GM19035 (cell line): ENCODE results near the gene CEND1.

Experiments
- ATAC-seq: cut with Tn5 transposase; IDR thresholded peaks from one replicate; pipeline ENCODE4 v1.9.1; 2021; ENCODE audit not compliant: unreplicated experiment

CEND1 gene

DNA sequence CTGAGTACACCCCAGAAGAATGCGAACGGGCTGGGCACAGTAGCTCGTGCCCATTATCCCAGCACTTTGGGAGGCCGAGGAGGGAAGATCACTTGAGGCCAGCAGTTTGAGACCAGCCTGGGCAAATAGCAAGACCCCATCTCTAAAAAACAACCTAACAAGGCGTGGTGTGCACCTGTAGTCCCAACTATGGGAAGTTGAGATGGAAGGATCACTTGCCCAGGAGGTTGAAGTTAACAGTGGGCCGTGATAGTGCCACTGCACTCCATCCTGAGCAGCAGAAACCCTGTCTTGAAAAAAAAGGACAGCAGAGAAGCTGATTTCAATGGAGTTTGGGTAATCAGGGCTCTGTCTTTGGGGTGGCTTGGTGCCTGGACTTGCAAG, 23.2 kb upstream of the CEND1 start:
- ATAC-seq, result no peak

DNA sequence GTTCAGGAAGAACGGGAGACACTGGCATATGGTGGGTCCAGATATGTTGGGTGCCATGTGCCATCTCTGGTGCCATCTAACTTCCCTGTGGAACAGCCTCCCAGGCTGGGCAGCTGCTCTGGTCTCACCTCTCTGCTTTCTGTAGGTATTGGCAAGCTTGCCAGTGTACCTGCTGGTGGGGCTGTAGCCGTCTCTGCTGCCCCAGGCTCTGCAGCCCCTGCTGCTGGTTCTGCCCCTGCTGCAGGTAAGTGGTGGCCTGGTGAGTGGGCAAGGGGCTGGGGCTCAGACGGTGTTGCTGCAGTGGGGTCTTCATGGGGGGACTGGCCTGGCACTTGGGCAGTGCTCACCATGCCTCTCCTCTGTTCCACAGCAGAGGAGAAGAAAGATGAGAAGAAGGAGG, 22.5 kb upstream of the CEND1 start:
- no peak for ATAC-seq

DNA sequence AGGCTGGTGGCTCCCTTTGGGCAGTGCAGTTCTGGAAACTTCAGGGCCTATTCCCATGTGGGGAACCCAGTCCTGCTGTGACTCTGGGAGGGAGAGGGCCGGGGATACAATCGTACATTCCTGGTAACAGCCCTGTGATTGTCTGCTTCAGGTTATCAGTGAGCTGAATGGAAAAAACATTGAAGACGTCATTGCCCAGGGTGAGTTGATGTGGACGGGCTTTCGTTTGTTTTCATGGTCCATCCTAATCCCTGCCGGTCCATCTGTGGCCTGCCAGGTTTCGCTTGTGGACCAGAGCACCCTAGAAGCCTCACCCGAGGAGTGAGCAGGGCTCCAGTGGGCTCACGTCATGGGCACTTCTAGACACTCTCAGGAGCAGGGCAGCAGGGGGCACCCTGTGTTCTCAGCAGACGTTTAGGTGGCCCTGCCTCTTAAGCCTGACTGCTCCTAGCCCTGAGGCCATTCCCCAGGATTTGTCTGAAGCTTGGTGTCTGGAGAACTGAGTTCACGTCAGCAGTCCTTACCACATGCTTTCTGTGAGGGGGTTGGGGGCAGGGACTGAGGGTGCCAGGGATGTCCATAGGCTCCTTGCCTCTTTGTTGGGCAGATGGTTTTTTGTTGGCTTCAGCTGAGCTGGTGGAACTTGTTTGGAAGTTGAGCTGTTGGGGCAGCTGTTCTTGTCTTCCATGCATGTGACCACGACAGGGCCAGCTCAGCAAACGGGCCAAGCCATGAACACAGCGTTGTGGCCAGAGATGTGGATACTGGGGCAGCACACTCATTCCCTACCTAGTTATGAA, 21.8 kb upstream of the CEND1 start:
- ATAC-seq, result no peak

DNA sequence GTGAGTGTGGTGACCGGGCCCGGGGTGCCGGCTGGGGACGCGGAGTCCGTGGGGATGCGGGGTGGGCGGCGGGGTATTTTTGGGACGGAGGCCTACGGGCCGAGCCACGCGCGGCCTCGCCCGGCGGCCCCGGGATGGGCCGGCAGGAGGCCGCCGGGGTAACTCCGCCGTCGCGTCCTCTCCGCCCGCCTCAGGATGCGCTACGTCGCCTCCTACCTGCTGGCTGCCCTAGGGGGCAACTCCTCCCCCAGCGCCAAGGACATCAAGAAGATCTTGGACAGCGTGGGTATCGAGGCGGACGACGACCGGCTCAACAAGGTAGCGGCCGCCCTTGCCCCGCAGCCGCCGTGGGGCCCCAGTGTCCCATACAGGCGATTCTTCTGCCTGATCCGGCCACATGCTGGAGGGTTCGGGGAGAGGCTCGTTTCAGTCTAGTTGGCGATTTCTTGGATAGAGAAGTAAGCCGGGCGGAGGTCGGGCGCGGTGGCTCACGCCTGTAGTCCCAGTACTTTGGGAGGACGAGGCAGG, 20.2 kb upstream of the CEND1 start:
- ATAC-seq, result no peak

DNA sequence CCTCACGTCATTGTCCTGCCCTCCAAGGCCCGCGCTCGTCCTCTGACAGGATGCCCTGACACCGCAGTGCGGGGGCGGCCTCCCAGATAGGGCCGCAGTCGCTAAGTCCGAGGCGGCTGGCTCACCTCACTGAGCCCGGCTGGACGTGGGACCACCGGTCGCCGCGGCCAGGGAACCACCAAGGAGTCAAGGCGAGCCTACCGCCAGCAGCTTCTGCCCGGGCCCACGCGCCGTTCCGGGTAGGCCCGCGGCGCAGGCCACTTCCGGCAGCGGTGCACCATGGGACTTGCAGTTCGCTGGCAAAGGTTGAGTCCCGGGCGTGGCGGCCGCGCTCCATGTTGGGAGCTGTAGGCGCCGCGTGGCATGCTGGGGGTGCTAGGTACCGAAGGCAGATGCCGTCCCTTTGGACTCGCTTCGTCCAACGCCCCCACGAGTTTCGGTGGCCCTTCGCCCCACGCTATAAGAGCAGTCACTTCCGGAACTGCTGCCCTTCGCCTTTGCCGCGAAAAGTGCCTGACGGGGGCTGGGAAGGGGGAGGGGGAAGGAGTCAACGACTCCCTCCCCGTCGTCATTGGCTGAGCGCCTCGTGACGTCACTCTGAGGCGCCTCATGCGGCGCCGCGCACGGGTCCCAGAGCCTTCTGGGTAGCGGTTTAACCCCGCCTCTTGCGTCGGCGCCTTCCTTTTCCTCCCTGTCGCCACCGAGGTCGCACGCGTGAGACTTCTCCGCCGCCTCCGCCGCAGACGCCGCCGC, 19.6 kb upstream of the CEND1 start, which contains the start of gene RPLP2:
Gene RPLP2 (plus strand): TSS at position 681 of the 753 bp plus-strand sequence. CDS start 268 bp downstream, outside the sequence.
- ATAC-seq, result peak; percentile 70

DNA sequence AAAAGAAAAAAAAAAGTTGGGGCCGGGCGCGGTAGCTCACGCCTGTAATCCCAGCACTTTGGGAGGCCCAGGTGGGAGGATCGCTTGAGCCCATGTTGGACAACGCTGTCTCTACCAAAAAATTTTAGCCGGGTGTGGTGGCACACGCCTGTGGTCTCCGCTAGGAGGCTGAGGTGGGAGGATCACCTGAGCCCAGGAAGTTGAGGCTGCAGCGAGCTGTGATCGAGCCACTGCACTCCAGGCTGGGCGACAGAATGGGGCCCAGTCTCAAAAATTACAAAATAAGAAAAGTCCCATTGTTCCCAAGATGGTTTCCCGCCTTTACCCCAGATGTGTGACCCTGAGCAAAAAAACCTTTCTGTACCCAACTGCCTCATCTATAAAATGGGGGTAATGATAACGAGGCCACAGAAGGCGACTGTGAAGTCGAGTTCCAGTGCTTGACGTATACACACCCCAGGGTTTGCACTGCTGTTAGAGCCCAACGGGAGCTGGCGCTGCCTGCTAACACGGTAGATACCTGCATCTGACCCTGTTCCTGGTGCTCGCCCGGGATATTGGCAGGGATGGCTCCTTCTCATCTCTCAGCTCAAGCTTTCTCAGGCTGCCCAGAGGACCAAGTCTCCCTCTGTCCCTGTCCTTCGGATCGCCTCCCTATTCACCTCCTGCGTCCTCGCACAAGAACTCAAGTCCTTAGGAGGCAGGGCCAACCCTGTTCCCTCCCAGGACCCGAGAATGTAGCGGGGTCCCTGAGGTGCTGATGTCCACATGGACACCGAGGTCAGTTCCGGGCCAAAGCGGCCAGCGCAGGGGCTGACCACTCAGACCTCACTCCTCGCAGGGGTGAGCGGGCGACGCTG, 18.8 kb upstream of the CEND1 start:
- no peak for ATAC-seq

DNA sequence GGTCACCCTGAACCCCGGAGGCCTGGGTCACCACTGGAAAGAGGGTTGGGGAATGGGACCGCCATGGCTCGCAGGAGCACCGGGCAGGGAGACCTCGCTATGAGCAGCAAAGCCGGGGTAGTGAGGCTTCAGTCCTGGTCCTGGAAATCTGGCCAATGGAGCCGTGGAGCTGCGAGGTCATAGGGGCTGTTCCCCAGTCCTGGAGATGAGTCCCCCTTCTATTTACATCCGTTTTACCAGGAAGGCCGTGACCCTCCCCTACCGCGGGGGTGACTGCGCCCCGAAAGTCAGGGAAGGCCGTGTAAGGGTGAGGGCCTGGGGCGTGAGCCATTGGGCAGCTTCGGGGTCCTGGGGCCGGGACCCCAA, 14.7 kb upstream of the CEND1 start:
- ATAC-seq, result no peak

DNA sequence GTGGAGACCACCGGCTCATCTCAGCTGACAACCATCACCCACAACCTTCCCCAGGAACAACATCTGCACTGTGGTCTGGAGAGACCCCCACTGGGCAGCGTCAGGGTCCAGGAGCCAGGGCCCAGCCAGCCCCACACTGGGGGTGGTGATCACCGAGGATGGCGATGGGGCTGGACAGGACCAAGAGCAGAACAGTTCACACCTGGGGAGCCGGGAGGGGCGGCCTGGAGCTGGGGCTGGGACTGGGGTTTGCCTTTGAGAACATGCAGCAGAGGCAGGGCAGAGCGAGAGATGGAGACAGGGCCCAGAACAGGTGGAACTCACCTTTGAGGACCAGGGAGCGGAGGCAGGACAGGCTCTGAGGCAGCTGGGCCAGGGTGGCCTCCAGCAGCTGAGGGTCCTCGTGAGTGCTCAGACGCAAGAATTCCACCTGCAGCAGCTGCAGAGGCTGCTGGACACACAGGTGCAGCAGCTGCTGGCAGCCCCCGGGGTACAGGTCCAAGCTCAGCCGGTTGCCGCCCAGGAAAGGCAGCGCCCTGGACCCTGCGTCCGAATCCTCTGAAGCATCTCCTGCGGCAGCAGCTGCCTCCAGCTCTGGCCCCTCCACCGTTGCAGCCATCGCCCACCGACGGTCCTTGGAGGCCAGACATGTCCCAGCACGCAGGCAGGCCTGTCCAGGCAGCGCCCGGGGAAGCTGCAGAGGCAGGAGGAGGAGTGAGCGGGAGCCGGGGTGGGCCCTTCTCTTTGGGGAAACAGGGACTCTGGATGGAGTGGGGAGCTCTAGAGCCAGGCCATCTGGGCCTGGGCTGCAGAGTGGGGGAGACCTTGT, 14.1 kb upstream of the CEND1 start:
- ATAC-seq, result no peak

DNA sequence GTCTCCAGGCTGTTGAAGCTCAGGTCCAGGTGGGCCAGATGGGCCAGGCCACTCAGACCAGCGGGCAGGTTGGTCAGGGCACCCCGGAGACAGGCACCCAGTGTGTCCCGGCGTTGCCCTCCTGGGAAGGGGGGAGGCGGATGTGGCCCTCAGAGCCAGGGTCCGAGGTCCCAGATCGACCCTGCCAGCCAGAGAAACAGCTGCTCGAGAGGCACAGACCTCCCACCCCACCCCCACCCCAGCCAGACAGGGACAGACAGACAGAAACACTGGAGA, 13.5 kb upstream of the CEND1 start:
- ATAC-seq, result no peak

DNA sequence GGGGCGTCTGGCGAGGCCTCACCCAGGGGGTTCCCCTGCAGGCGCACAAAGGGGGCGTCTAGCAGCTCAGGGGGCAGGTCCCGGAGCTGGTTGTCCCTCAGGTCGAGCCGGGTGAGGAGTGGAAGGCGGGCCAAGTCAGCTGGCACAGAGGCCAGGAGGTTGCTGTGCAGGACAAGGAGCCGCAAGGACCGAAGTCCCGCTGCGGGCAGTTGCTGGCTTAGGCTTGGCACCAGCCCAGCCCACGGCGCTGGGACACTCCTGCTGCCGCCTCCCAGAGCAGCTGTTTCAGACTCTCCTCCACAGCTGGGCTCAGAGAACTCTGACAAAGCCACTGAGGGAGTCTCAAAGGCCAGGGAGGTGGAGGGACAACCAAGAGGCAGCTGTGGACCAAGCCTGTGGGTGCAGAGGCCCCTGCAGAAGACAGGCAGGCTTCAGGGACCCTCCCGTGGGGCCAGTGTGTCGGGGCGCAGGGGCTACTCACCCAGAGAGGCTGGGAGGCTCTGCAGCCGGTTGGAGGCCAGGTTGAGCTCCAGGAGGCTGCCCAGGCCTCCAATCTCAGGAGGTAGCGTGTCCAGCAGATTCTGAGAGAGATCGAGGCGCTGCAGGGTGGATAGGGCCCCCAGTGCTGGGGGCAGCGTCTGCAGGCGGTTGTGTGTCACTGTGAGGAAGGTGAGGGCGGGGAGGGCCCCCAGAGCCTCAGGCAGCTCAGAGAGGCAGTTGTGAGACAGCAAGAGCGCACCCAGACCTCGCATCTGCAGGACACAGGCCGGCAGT, 13.0 kb upstream of the CEND1 start:
- no peak for ATAC-seq

DNA sequence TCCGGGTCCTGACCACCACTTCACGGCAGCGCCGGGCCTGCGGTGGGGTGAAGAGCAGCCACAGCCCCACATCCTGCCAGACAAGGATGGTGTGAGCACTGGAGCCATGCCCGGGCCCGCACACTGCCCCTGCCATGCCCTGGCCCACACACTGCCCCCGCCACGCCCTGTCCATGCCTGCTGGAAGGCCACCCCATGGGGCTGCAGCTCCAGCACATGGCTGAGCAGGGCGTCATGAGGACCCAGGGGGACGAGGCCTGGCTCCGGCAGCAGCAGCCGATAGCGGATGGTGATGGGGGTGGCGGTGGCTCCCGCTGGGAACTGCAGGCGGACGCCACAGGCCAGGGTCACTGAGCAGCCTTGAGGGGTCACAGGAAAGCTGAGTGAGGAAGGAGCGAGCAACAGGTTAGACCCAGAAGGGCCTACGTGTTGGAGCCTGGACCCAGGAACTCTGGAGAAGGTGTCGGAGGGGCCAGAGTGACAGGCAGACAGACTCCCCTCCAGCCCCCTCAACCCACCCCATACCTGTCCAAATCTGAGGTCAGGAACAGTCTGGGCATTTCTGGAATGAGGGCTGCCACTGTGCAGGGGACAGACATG, 12.2 kb upstream of the CEND1 start:
- no peak for ATAC-seq

DNA sequence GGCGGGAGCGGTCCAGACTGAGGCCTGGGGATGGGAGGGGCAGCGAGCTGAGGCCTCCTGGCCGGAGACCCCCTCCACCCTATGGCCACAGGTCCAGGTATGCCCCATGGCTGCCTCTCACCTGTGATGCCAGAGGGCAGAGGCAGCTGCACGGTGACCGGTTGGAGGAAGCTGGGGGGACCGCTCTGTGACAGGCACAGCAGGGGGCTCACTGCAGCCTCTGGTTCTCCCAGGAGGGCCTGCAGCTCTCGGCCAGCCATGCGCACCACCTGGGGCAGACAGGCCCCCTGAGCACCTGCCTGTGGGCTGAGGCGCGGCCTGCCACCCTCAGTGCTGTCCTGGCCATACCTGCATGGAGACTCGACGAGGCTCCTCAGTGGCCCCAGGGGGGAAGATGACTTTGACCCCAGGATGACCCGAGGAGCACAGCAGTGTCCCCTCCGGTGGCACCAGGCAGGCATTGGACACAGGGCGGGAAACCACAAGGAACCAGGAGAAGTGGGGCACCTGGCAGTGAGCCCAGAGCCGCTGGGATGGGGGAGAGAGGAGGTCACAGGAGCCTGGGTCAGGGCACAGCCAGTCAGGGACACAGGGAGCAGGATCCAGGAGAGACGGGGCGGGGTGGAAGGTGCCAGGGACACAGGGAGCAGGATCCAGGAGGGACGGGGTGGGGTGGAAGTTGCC, 11.3 kb upstream of the CEND1 start:
- no peak for ATAC-seq

DNA sequence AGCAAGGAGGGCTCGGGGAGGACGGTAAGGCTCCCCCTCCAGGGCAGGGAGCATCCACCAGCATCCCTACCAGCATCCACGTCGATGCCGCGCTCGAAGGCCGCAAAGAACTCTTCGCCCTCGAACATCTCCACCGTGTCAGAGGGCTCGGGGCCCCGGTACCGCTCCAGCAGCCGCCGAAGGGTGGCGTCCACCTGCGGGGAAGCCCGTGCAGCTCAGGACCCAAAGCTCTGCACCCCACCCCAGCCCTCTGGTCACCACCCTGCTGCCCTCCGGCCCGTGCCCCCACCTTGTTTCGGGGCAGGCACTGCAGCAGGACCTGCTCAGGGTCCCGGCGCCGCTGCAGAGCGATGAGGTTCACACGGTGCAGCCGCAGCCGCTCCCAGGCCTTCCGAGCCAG, 10.6 kb upstream of the CEND1 start:
- no peak for ATAC-seq

DNA sequence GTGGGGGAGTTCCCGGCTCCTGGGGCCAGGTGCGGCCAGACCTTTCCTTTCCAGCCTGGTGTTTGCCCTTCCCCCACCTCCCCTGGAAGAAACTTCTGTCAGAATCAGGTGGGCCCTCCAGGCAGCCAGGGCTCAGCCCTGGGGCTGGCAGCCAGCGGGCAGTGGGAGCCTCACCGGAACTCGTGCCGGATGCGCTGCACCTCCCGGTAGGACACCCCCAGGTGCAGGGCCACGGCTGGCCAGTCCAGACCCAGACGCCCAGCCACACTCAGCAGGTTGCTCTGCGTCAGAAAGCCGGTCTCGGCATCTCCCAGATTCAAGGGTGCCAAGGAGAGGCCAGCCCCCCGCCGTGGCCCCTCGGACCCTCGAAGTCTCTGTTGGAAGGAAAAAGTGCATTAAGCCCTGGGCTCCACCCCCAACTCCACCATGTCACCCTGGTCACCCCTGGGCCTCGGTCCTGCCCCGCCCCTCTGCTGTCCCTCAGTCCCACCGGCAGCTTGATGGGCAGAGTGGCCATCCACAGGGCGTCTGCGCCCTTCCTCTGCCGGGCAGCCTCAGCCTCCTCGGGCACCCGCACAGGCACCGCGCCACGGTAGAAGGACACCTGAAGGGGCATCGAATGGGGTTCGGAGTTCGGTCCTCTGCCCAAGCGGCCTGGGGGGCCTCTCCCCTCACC, 9.9 kb upstream of the CEND1 start:
- ATAC-seq, result no peak

DNA sequence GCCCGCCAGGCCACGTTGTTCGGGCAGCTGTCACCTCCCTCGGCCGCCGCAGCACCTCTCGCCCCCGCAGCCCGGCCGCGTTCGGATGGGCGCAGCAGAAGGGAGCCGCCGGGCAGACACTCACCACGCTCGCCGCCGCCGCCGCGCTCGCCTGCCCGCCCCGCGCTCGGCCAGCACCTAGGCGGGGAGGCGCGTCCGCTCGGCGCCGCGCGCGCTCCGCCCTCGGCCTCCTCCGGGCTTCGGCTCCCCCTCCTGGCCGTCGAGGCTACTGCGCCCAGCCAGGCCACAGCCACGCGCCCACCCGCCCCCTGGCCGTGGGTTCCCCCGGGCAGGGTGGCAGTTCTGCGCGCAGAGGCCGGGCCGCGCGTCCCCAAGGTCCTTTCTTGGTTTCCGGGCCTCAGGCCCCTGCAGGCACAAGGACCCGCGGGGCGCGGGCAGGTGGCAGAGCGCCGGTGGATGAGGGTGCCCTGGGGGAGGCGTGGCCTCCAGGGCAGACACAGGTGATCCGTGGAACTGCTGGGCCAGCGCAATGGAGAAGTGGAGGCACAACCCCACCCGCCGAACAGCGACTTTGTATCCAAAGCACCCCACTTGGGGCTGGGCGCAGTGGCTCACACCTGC, 8.3 kb upstream of the CEND1 start, which contains the start of gene SLC25A22:
Gene SLC25A22 (minus strand): TSS at position 189 of the 621 bp plus-strand sequence. CDS start 3,275 bp downstream, outside the sequence.
- ATAC-seq, result peak; percentile 59

DNA sequence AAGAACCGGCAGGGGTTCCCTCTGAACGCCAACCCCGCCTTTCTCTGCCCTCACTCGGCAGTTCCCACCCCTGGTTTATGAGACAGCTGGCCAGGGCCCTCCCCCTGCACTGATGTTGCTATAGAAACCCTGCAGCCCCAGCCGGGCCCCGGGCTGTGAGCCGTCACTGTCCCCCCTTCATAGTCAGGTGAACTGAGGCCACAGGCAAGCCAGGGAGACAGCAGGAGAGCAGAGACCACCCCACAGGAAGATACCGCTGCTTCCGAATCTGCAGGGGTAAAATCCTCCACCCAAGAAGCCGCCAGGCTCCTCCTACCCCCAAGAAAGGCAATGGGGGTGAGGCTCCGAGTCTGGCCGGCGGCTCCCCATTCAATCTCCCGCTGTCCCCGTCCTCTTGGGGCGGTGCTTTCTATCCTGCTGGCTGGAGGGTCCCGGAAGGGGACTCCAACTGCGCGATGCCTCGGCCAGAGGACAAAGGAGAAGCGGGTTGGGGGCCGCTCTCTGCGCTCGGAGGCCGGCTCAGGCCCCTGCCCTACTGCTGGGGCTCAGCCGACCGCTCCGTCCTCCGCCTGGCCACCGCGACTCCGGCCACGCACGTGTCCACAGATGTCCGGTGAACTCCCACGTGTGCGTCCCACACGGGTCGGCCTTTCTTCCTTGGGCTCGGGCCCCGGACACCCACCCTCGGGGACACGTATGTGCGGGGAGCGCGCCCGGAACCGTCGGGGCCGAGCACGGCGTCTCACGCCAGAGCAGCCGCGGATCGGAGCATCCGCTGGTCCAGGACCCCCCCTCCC, 7.6 kb upstream of the CEND1 start:
- ATAC-seq, result peak; percentile 49
